ENCODE results near the gene MYRIP.

MYRIP gene

GRCh38 chr3:40160933-40161332, 351.5 kb downstream of the MYRIP start:
- TF ChIP-seq, protein P1, sequence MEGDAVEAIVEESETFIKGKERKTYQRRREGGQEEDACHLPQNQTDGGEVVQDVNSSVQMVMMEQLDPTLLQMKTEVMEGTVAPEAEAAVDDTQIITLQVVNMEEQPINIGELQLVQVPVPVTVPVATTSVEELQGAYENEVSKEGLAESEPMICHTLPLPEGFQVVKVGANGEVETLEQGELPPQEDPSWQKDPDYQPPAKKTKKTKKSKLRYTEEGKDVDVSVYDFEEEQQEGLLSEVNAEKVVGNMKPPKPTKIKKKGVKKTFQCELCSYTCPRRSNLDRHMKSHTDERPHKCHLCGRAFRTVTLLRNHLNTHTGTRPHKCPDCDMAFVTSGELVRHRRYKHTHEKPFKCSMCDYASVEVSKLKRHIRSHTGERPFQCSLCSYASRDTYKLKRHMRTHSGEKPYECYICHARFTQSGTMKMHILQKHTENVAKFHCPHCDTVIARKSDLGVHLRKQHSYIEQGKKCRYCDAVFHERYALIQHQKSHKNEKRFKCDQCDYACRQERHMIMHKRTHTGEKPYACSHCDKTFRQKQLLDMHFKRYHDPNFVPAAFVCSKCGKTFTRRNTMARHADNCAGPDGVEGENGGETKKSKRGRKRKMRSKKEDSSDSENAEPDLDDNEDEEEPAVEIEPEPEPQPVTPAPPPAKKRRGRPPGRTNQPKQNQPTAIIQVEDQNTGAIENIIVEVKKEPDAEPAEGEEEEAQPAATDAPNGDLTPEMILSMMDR (IDR thresholded peaks at IDR 0.05; ENCODE audit: low read depth, low read length, poor library complexity, severe bottlenecking): no peak
- no peak for TF ChIP-seq EZH2phosphoT487 (IDR thresholded peaks at IDR 0.05; ENCODE audit: borderline replicate concordance, low read length)
- Histone ChIP-seq H3K9me3 (ENCODE audit: control insufficient read depth, insufficient read depth, low read length) (no peaks in the 10 kb centered on the region), H3K4me1 (ENCODE audit: control insufficient read depth, low read length) (no peaks in the 10 kb centered on the region), H3K4me2 (ENCODE audit: low read length) (no peak overlapping the region), H3K9me2 (replicated peaks; ENCODE audit: control insufficient read depth, low read length) (no peaks in the 10 kb centered on the region), H3K27me3 (ENCODE audit: control insufficient read depth, low read length) (no peaks in the 10 kb centered on the region), H3K79me2 (ENCODE audit: control insufficient read depth, low read length) (no peaks in the 10 kb centered on the region), H3K27ac (ENCODE audit: low read depth, low read length) (no peak overlapping the region), H3K36me3 (ENCODE audit: control insufficient read depth, low read length) (no peaks in the 10 kb centered on the region), H3K4me3 (ENCODE audit: low read length) (no peak overlapping the region), H4K20me1 (ENCODE audit: control insufficient read depth, insufficient read depth, low read depth, low read length) (no peaks in the 10 kb centered on the region), H3F3A (ENCODE audit: control insufficient read depth, insufficient read depth) (no peaks in the 10 kb centered on the region)

DNA sequence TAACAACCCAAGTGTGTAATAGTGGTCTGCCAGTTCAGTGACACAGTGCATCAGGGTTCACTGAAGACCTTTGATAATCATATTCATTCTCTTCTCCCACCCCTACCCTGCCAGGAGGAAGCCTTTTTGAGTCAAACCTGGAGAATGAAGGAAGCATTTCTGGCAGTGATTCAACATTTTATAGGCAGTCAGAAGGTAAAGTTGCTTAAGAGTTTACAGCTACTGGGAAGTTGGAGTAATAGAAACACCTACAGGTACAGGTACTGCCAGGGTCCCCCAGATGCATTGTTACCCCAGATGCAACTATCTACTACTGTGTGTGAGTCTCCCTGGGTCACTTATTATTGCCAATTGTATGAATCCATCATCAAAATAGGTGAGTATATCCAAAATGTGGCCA, 353.2 kb downstream of the MYRIP start:
- Histone ChIP-seq H3K36me3 (ENCODE audit: control insufficient read depth, low read length) (no peaks in the 10 kb centered on the region), H3K9me3 (ENCODE audit: control insufficient read depth, insufficient read depth, low read length) (no peaks in the 10 kb centered on the region), H3F3A (ENCODE audit: control insufficient read depth, insufficient read depth) (no peaks in the 10 kb centered on the region), H3K9me2 (replicated peaks; ENCODE audit: control insufficient read depth, low read length) (no peaks in the 10 kb centered on the region), H4K20me1 (ENCODE audit: control insufficient read depth, insufficient read depth, low read depth, low read length) (no peaks in the 10 kb centered on the region), H3K79me2 (ENCODE audit: control insufficient read depth, low read length) (no peaks in the 10 kb centered on the region), H3K4me3 (ENCODE audit: low read length) (no peak overlapping the region), H3K27me3 (ENCODE audit: control insufficient read depth, low read length) (no peaks in the 10 kb centered on the region), H3K4me1 (ENCODE audit: control insufficient read depth, low read length) (no peaks in the 10 kb centered on the region), H3K27ac (ENCODE audit: low read depth, low read length) (no peak overlapping the region), H3K4me2 (ENCODE audit: low read length) (no peak overlapping the region)
- TF ChIP-seq, protein P1 (IDR thresholded peaks at IDR 0.05; ENCODE audit: low read depth, low read length, poor library complexity, severe bottlenecking): no peak
- no peak for TF ChIP-seq EZH2phosphoT487 (IDR thresholded peaks at IDR 0.05; ENCODE audit: borderline replicate concordance, low read length)

- no peak overlapping the region for H3K4me3 ChIP-seq (ENCODE audit: low read length)
- H3K27me3 ChIP-seq (ENCODE audit: control insufficient read depth, low read length): no peaks in the 10 kb centered on the region
- TF ChIP-seq, protein P1 (IDR thresholded peaks at IDR 0.05; ENCODE audit: low read depth, low read length, poor library complexity, severe bottlenecking): no peak
- no peak for TF ChIP-seq EZH2phosphoT487 (IDR thresholded peaks at IDR 0.05; ENCODE audit: borderline replicate concordance, low read length)
- H3K4me2 ChIP-seq (ENCODE audit: low read length): no peak overlapping the region
- H3K79me2 ChIP-seq (ENCODE audit: control insufficient read depth, low read length): no peaks in the 10 kb centered on the region
- no peaks in the 10 kb centered on the region for H4K20me1 ChIP-seq (ENCODE audit: control insufficient read depth, insufficient read depth, low read depth, low read length)
- no peaks in the 10 kb centered on the region for H3K9me3 ChIP-seq (ENCODE audit: control insufficient read depth, insufficient read depth, low read length)
- no peaks in the 10 kb centered on the region for H3F3A ChIP-seq (ENCODE audit: control insufficient read depth, insufficient read depth)
- H3K27ac ChIP-seq (ENCODE audit: low read depth, low read length): no peak overlapping the region
- H3K9me2 ChIP-seq (replicated peaks; ENCODE audit: control insufficient read depth, low read length): no peaks in the 10 kb centered on the region
- no peaks in the 10 kb centered on the region for H3K4me1 ChIP-seq (ENCODE audit: control insufficient read depth, low read length)
- H3K36me3 ChIP-seq (ENCODE audit: control insufficient read depth, low read length): no peaks in the 10 kb centered on the region
Observed at GRCh38 chr3:40166997-40167396, 357.6 kb downstream of the MYRIP start.

DNA sequence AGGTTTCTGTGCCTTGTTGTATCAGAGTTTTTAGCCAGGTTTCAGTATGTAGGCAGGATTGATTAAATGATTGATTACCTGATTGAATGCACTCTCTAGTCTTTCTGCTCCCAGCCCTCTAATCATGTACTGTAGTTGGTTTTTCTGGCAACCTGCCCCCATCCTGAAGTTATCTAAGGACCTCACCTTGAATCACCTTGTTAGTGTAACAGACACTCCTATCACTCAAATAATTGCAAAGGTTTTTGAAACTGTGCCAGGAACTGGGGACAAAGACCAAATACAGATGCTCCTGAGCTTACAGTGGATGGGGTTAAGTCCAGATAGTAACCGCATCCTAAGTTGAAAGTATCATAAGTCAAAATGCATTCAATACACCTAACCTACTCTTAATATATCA, 358.5 kb downstream of the MYRIP start:
- Histone ChIP-seq H3K27ac (ENCODE audit: low read depth, low read length) (no peak overlapping the region), H3K4me1 (ENCODE audit: control insufficient read depth, low read length) (no peaks in the 10 kb centered on the region), H4K20me1 (ENCODE audit: control insufficient read depth, insufficient read depth, low read depth, low read length) (no peaks in the 10 kb centered on the region), H3K27me3 (ENCODE audit: control insufficient read depth, low read length) (no peaks in the 10 kb centered on the region), H3K79me2 (ENCODE audit: control insufficient read depth, low read length) (no peaks in the 10 kb centered on the region), H3K4me3 (ENCODE audit: low read length) (no peak overlapping the region), H3K9me3 (ENCODE audit: control insufficient read depth, insufficient read depth, low read length) (no peaks in the 10 kb centered on the region), H3K4me2 (ENCODE audit: low read length) (no peak overlapping the region), H3K9me2 (replicated peaks; ENCODE audit: control insufficient read depth, low read length) (no peaks in the 10 kb centered on the region), H3K36me3 (ENCODE audit: control insufficient read depth, low read length) (no peaks in the 10 kb centered on the region), H3F3A (ENCODE audit: control insufficient read depth, insufficient read depth) (no peaks in the 10 kb centered on the region)
- no peak for TF ChIP-seq EZH2phosphoT487 (IDR thresholded peaks at IDR 0.05; ENCODE audit: borderline replicate concordance, low read length)
- TF ChIP-seq, protein P1 (IDR thresholded peaks at IDR 0.05; ENCODE audit: low read depth, low read length, poor library complexity, severe bottlenecking): no peak

All from DOHH2 (cell line).